HG03457 (cell line): ENCODE measurements around the gene MYOZ2.
"Not testable (repeated sequence)": the region's sequence is repeated elsewhere in the genome, so short reads cannot be mapped to it uniquely, and the experiment has no call there.

Experiments
- ATAC-seq: cut with Tn5 transposase; IDR thresholded peaks from one replicate; pipeline ENCODE4 v1.9.1; 2021; ENCODE audit warnings: moderate number of reproducible peaks; ENCODE audit not compliant: unreplicated experiment

MYOZ2 gene

GRCh38 chr4:119125931-119126330 lies 9.7 kb upstream of the MYOZ2 start:
- ATAC-seq, result no peak

- no peak for ATAC-seq
Measured at GRCh38 chr4:119128148-119128547, 7.5 kb upstream of the MYOZ2 start.

- ATAC-seq, result no peak
Measured at GRCh38 chr4:119130365-119131065, 5.1 kb upstream of the MYOZ2 start.

DNA sequence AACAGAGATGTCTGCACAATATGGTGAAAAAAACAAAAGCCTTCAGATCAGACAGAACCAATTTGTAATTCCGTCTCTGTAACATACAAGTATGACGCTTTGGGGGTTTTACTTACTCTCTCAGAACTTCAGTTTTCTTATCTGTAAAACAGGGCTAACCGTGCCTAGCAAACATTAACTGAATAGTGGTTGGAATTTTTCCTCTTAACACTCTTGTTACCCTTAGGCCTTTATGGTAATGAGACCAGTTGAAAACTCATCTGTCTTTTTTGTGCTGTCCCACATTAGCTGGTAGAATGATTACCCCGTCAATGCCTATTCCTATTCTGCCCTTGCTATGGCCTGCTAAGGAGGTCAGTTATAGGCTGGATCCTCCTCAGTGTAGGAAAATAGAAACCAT lies 4.5 kb upstream of the MYOZ2 start:
- no peak for ATAC-seq

- no peak for ATAC-seq
Measured at GRCh38 chr4:119132306-119132705, 3.3 kb upstream of the MYOZ2 start.

DNA sequence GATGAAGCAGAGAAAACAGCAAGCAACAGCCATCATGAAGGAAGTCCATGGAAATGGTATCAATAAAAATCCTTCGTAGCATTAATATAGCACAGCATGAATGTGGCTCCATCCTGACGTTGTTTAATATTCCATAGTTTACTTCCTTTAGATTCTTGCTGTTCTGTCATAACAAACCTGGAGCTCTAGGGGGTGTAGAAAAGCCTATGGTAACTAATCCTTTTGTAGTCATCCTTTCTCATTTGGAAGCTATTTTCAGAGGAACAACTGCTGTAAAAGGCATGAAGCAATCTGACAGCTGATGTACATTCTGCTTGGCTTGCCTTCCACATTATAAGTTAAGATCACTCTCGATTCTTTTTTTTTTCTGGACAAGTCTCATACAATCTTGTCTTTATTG lies 914 bp downstream of the MYOZ2 start:
- no peak for ATAC-seq

- no peak for ATAC-seq
Measured at GRCh38 chr4:119138046-119138445, 2.4 kb downstream of the MYOZ2 start.

GRCh38 chr4:119139311-119139710 lies 3.7 kb downstream of the MYOZ2 start:
- no peak for ATAC-seq

DNA sequence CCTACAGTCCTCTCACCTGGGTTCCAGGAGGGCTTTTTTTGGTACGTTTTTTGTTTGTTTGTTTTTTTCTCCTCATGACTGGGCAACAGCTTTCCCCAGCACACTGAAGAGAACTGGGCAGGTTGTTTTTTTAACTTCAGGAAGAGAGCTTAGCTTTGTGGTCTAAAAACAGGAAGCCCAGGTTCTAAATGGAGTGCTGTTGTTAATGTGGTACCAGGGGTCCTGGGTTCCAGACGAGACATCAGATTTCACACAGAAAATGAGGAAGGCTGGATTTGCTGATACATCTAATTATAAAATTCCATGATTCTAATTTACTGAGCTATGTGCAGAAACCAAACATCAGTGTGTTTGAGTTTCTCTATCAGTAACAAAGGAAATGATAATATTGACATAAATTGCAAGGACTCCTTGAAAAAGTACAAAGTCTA lies 4.2 kb downstream of the MYOZ2 start:
- no peak for ATAC-seq

DNA sequence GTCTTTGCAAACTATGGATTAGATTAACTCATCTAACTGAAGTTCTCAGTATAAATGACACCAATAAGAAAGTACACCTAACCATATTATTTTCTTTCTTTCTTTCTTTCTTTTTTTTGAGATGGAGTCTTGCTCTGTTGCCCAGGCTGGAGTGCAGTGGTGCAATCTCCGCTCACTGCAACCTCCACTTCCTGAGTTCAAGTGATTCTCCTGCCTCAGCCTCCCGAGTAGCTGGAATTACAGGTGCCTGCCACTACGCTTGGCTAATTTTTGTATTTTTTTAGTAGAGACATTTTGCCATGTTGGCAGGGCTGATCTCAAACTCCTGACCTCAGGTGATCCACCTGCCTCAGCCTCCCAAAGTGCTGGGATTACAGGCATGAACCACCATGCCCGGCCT lies 5.7 kb downstream of the MYOZ2 start:
- not testable (repeated sequence) for ATAC-seq

DNA sequence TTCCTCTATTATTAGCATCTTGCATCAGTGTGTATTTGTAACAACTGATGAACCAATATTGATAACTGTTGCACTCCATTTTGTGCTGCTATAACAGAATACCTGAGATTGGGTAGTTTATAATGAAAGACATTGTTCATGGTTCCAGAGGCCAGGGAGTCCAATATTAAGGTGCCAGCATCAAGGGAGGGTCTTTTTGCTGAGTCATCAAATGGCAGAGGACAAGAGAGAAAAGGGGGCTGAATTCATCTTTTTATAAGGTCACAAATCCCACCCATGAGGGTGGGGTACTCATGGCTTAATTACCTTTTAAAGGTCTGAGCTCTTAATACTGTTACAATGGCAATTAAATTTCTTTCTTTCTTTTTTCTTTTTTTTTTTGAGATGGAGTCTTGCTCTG lies 7.2 kb downstream of the MYOZ2 start:
- no peak for ATAC-seq

GRCh38 chr4:119143341-119143740 lies 7.7 kb downstream of the MYOZ2 start:
- ATAC-seq, result not testable (repeated sequence)

DNA sequence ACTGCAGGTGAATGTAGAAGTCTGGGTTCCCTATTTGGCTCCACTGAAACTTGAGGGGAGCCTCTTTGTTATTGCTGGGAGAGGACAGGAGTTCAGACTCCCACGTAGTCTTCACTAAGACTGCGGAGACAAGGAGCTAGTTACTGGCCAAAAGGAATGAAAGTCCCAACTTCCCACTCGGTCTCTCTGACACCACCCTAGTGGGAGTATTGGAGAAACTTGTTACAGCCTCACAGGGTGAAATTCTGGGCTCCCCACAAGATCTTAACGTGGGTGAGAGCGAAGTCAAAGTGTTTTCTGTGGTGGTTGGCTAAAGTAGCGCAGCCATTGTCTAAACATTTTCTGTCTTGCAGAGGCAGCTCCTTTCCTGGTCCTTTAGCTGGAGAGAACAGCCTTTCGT lies 13.5 kb downstream of the MYOZ2 start:
- ATAC-seq, result no peak

GRCh38 chr4:119151161-119151560 lies 15.5 kb downstream of the MYOZ2 start:
- no peak for ATAC-seq

DNA sequence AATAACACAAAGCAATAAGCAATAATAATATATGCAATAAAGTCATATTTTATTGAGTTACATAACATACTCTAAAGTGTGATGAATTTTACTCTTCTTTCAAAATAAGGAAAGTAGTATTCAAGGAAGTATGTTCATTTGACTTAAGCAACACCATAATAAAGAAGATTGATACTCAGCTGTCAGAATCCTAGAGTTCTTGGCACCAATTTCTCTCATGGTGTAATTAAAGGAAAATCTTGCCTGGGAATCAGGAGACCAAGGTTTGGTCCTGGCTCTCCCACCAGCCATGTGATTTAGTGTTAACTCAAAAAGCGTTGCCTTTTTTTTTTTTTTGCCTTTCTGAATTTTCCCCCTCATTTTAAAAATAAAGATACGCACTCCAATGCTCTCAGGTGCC lies 17.1 kb downstream of the MYOZ2 start:
- ATAC-seq, result no peak

- ATAC-seq, result no peak
Measured at GRCh38 chr4:119162174-119162573, 26.5 kb downstream of the MYOZ2 start.

DNA sequence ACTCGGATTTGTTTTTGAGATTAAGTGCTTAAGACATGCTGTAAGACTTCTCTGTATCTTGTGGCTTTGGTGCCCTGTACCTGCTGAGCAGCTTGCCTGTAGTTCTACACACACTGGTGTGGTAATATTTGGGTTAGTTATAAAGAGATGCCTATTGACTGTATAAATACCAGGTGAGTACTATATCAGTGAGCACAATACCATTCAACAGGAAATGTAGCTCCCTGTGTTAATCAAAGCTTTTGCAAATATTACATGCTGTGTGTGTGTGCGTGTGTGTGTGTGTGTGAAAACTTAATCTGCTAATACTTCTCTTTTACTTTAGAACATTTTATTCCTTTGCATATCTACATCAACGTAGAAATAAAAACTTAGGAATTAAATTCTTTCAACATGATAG lies 30.1 kb downstream of the MYOZ2 start:
- no peak for ATAC-seq

DNA sequence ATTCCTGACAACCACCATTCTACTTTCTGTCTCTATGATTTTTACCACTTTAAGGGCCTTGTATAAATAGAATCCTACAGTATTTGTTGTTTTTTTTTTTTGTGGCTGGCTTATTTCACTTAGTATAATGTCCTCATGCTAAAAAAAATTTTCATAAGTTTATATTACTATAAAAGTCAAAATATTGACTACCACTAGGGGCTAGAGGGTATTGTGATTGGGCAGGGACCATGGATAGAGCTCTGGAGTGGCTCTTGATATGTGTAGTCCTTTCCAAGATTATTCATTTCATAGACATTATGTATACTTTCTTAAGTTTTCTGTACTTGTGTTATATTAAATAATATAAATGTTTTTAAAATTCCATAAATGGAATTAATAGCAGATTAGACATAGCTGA lies 34.6 kb downstream of the MYOZ2 start:
- no peak for ATAC-seq

DNA sequence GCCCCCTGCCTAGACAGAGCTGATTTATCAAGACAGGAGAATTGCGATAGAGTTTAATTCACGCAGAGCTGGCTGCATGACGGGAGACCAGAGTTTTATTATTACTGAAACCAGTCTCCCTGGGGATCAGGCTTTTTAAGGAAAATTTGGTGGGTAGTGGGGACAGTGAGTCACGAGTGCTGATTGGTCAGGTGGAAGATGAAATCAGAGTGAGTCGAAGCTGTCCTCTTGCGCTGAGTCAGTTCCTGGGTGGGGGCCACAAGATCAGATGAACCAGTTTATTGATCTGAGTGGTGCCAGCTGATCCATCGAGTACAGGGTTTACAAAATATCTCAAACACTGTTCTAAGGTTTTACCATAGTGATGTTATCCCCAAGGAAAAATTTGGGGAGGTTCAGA lies 36.6 kb downstream of the MYOZ2 start:
- ATAC-seq, result no peak

- ATAC-seq, result not testable (repeated sequence)
Measured at GRCh38 chr4:119173729-119174361, 38.2 kb downstream of the MYOZ2 start.

GRCh38 chr4:119179011-119179410 lies 43.4 kb downstream of the MYOZ2 start:
- no peak for ATAC-seq

- no peak for ATAC-seq
Measured at GRCh38 chr4:119184128-119184527, 48.5 kb downstream of the MYOZ2 start.

DNA sequence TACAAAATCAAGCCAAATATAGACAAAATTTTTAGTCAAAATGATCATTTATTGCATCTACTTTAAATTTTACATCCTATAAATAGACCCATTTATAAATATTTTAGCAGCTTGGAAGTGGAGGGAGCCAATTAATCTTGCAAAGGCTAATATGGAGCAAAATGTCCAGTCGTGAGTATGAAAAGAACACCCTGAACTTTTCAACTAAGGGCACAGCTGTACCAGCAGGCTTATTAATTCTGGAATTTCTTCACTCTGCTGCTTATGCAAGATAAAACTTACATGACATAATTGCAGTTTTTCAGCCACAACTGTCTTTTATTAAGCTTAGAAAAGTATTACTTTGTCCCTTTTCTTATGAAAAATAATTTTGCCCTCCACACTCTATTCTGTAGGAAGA lies 54.0 kb downstream of the MYOZ2 start:
- no peak for ATAC-seq
